SKM-1 treated with dmso at 0.1 percent for 144 hours (cell line): ENCODE results near the gene PALM.
"Not testable (repeated sequence)": the region's sequence is repeated elsewhere in the genome, so short reads cannot be mapped to it uniquely, and the experiment has no call there.

ENCODE experiments used
- DNase-seq: peaks from one replicate; lab custom pipeline; 2025; ENCODE audit not compliant: unreplicated experiment; lab: John Stamatoyannopoulos, UW

PALM gene

GRCh38 chr19:678791-679388, 29.8 kb upstream of the PALM start:
- no peak for DNase-seq

GRCh38 chr19:679418-680286, 29.1 kb upstream of the PALM start:
- no peak for DNase-seq

GRCh38 chr19:680287-681028, 28.3 kb upstream of the PALM start:
- DNase-seq, result peak; percentile 98

- no peak for DNase-seq
These were observed 27.4 kb upstream of the PALM start for GRCh38 chr19:681029-682019.

- no peak for DNase-seq
These were observed 25.9 kb upstream of the PALM start for GRCh38 chr19:682678-683320.

GRCh38 chr19:685454-685931, 23.2 kb upstream of the PALM start:
- no peak for DNase-seq

- no peak for DNase-seq
These were observed 22.0 kb upstream of the PALM start for GRCh38 chr19:686589-687297.

GRCh38 chr19:687569-688166, 21.1 kb upstream of the PALM start:
- no peak for DNase-seq

GRCh38 chr19:688214-688613, 20.5 kb upstream of the PALM start:
- no peak for DNase-seq

- DNase-seq, result no peak
These were observed 19.7 kb upstream of the PALM start for GRCh38 chr19:688992-689391.

- DNase-seq, result no peak
These were observed 18.5 kb upstream of the PALM start for GRCh38 chr19:690203-690602.

GRCh38 chr19:694481-695351, 14.0 kb upstream of the PALM start:
- DNase-seq, result no peak

- DNase-seq, result no peak
These were observed 13.3 kb upstream of the PALM start, which contains the start of gene PRSS57 for GRCh38 chr19:695352-695949. TSS of gene PRSS57 (minus strand) at chr19:695452. CDS start at chr19:695430, 22 bp downstream.

GRCh38 chr19:698529-698928, 10.2 kb upstream of the PALM start:
- DNase-seq, result not testable (repeated sequence)

GRCh38 chr19:699885-700284, 8.8 kb upstream of the PALM start:
- DNase-seq, result not testable (repeated sequence)

- DNase-seq, result not testable (repeated sequence)
These were observed 5.9 kb upstream of the PALM start for GRCh38 chr19:702847-703246.

GRCh38 chr19:703329-703650, 5.4 kb upstream of the PALM start:
- no peak for DNase-seq
